Adipose tissue (tissue), 3 donors: ENCODE data around the gene SPEF1. TPM values are rescaled to one million over a fixed set of nuclear protein-coding genes. Genes with fewer than 3 reads are reported as not detected.

Experiments used
- H3K27ac ChIP-seq: one replicate; pipeline ENCODE4 v1.5.1; 2013; ENCODE audit warnings: low read depth, low read length
- WGBS, 3 donors: extraction: QIAGEN DNeasy Blood & Tissue Kit; methylation state at CpG; one replicate each; pipeline ENCODE4 v1.1.7; 2013; 5-methylcytosine and 5-hydroxymethylcytosine counted together
- polyA plus RNA-seq, 3 donors: library from polyadenylated mRNA; stranded (reverse); fragments of 200-250 nt; gene quantifications; one replicate each; pipeline ENCODE4 v1.2.3, GENCODE V29; 2013
- donor health status: healthy with polysubstance abuse.
- donor health status: Bipolar disorder and iron deficiency.
- donor health status: healthy.

Gene SPEF1
- polyA plus RNA-seq, 3 donors: 0.09 to 0.71 TPM; not detected in 1

DNA sequence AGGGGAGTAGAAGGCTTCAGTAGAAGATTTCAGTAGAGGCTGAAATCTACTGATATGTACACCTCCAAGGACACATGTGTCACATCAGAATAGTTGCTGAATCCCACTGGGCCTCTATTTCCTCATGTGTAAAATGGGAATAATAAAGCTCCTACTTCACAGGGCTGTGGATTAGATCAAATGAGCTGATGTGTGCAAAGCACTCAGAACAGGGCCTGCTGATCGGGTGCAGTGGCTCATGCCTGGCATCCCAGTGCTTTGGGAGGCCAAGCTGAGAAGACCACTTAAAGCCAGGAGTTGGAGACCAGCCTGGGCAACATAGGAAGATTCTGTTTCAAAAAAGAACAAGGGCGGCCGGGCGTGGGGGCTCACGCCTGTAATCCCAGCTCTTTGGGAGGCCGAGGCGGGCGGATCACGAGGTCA is 31.0 kb upstream of the SPEF1 start:
- peak overlapping the region; percentile 60 for H3K27ac ChIP-seq
- 86 to 97% (median 91%) methylated on average over 7 to 9 of the region's 9 CpGs for WGBS, 3 donors

- whole genome bisulfite sequencing, 3 donors: 3 to 5% (median 5%) methylated on average over 20 of the region's 20 CpGs
- peak overlapping the region; percentile 60 for H3K27ac ChIP-seq
Observed at GRCh38 chr20:3811467-3812258, 30.4 kb upstream of the SPEF1 start.

DNA sequence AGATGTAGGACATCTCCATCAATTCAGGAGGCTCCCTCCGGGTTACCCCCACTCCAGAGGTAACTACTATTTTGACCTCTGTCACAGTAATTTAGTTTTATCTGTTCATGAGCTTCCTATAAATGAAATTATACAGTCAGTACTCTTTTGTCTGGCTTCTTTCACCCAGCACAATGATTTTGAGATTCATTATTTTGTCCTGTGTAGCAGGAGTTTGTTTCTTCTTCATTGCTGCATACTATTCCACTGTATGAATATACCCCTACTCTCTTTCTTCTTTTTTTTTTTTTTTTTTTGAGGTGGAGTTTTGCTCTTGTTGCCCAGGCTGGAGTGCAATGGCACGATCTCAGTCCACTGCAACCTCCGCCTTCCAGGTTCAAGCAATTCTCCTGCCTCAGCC is 27.3 kb upstream of the SPEF1 start:
- WGBS, 3 donors: 85 to 89% (median 88%) methylated on average over 3 of the region's 3 CpGs

DNA sequence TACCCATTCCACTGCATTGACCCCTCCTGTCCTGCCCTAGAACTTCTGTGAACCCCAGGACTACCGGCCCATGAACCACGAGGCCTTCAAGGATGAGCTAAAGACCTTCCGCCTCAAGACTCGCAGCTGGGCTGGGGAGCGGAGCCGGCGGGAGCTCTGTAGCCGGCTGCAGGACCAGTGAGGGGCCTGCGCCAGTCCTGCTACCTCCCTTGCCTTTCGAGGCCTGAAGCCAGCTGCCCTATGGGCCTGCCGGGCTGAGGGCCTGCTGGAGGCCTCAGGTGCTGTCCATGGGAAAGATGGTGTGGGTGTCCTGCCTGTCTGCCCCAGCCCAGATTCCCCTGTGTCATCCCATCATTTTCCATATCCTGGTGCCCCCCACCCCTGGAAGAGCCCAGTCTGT is 23.5 kb upstream of the SPEF1 start:
- H3K27ac ChIP-seq: no peak overlapping the region
- 90 to 91% (median 91%) methylated on average over 11 of the region's 11 CpGs for WGBS, 3 donors

More for the DNA sequence above, 27.3 kb upstream of the SPEF1 start:
- H3K27ac ChIP-seq: no peak overlapping the region

DNA sequence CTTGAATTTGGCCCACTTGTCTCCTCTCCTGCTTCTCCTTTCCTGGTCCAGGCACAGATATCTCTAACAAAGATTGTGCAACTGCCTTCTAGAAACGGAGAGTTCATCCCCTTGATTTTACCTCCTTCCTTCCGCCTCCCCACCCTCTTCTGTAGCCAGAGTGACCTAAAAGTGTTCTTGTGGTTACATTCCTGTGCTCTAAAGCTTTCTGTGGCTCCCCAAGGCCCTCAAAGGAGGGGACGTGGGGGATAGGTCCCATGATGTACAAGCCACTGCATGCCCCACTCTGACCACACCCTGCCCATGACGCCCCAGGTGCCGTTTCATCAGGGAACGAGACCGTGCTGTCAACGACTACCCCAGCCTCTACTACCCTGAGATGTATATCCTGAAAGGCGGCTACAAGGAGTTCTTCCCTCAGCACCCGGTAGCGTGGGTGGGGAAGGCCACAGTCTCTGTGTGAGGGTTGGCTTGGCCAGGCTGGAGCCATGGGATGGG is 23.1 kb upstream of the SPEF1 start:
- WGBS, 3 donors: 75 to 89% (median 83%) methylated on average over 11 of the region's 11 CpGs
- H3K27ac ChIP-seq: no peak overlapping the region

DNA sequence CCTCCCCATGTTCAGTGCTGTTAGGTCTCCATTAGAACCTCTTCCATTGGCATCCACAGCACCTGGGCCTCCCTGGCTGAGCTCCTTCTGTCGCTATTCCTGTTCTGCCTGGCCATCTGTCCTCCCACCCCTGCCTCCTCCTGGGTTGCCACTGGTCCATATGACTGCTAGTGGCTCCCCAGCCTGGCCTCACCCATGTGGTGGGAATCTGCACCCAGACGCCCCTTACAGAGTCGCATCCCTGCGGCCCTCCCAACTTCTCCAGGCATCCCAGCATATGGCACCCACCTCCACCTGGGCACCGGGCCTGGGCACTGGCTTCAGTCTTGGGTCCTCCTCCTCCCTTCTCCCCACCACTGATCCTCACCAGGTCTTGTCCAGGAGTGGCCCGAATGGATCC is 22.6 kb upstream of the SPEF1 start:
- H3K27ac ChIP-seq: no peak overlapping the region
- 86 to 92% (median 91%) methylated on average over 6 of the region's 6 CpGs for WGBS, 3 donors

DNA sequence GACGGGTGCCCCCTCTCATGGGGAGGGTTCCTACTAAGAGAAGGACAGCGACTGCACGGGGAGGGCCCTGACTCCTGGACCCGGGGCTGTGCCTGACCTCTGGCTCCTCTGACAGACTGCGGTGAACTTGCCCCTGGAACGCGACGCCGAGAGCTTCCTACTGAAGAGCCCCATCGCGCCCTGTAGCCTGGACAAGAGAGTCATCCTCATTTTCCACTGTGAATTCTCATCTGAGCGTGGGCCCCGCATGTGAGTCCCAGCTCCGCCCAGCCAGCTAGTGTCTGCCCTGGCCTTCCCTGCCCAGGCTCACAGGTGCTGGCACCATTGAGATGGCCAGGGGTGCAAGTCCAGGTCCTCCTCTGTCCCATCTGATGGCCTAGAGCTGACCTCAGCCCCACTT is 22.0 kb upstream of the SPEF1 start:
- H3K27ac ChIP-seq: no peak overlapping the region
- WGBS, 3 donors: 92 to 95% (median 94%) methylated on average over 14 of the region's 14 CpGs

DNA sequence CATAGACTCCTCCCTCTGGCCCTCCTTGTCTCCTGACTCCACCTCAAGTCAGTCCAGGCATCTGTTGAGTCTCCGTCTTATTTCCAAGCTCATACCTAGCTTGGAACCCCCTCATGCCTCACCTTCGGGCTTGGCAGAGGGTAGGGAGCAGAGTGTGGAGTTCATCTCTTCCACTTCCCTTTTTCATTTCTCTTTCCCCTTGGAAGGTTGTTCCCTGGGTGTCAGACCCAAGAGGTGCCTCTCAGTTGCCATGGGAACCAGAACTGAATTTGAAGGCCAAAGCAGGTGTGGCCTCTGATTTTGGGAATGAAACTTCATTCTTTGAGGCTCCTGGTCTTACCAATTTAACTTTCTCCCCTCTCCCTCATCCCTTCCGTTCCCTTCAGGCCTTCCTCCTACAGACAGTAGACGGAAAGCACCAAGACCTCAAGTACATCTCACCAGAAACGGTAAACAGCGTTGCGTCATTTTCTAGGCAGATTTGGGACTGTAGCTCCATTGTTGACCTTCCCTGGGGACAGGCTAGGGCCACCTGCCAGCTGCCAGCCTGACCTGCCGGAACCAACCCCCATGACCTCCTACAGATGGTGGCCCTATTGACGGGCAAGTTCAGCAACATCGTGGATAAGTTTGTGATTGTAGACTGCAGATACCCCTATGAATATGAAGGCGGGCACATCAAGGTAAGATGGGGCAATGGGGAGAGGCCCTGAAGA is 21.4 kb upstream of the SPEF1 start:
- no peak overlapping the region for H3K27ac ChIP-seq
- WGBS, 3 donors: 80 to 85% (median 83%) methylated on average over 11 of the region's 11 CpGs

GRCh38 chr20:3801846-3802245 is 20.6 kb upstream of the SPEF1 start:
- 96 to 97% (median 96%) methylated on average over 13 of the region's 13 CpGs for WGBS, 3 donors
- H3K27ac ChIP-seq: no peak overlapping the region

DNA sequence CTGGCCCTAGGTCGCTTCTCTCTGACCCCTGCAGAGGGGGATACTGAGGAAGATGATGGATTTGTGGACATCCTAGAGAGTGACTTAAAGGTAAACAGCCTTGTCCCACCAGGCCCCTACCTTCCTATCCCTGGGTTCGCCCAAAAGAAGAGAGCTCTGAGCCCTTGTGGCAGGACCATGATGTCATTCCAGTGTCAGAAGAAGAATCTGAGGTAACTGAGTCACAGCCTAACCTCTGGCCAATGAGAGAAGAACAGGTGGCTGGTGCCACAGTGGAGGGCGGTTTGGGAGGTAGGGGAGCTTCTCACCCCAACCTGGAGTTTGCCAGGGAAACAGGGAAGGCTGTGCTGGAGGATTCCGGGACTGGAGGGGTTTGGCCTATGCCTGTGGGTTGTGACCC is 20.1 kb upstream of the SPEF1 start:
- 91 to 97% (median 96%) methylated on average over 4 of the region's 4 CpGs for WGBS, 3 donors
- H3K27ac ChIP-seq: no peak overlapping the region

DNA sequence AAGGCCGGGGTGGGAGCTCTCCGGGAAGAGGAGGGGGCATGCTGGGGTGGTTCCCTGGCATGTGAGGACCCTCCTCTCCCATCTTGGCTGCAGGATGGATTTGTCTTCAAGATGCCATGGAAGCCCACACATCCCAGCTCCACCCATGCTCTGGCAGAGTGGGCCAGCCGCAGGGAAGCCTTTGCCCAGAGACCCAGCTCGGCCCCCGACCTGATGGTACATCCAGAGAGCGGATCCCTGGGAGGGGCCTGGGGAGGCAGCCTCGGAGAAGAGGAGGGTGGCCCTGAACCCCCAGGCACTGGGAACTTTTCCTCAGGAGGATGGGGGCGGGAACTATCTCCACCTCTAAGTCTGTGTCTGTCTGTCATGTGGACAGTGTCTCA is 19.6 kb upstream of the SPEF1 start:
- H3K27ac ChIP-seq: no peak overlapping the region
- 89 to 97% (median 92%) methylated on average over 8 of the region's 8 CpGs for WGBS, 3 donors

DNA sequence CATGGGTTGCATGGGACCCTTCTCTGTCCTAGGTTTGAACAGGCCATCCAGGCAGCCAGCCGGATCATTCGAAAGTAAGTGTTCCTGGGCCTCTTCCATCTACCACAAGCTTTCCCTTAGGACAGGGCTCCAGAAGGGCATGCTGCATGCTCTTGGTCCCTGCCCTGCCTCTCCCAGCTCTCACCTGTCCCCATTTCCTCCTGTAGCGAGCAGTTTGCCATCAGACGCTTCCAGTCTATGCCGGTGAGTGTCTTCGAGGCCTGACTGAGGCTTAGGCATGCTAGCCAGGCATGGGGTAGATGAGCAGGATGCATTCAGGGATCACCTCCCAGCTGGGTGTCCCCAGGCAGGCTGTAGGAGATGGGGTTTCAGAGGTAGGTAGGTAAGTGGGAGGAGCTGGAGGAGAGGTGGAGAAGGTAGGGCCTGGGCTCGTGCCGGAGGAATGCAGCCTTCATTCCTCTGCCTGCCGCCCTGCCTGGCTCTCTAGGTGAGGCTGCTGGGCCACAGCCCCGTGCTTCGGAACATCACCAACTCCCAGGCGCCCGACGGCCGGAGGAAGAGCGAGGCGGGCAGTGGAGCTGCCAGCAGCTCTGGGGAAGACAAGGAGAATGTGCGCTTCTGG is 19.1 kb upstream of the SPEF1 start:
- no peak overlapping the region for H3K27ac ChIP-seq
- 88 to 95% (median 90%) methylated on average over 14 to 18 of the region's 18 CpGs for WGBS, 3 donors

DNA sequence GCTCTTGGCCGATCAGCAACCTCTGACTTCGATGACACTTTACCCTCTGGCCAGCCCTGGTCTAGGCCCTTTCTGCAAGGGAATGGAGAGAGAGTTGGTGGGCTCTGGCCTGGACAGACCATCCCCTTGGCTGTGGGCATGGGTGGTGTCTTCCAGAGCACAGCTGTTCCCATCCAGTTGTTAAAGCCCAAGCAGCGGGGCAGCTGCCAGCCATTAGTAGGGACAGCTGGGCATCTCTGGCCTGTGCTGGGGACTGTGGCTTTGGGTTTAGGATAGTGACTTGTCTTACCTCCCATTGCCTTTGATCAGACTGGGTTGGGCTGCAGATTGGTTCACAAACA is 17.6 kb upstream of the SPEF1 start:
- 88 to 96% (median 95%) methylated on average over 3 of the region's 3 CpGs for WGBS, 3 donors

GRCh38 chr20:3798373-3798768 is 17.1 kb upstream of the SPEF1 start:
- 78 to 84% (median 83%) methylated on average over 5 of the region's 5 CpGs for WGBS, 3 donors
- H3K27ac ChIP-seq: no peak overlapping the region

More for the DNA sequence above, 17.6 kb upstream of the SPEF1 start:
- H3K27ac ChIP-seq: no peak overlapping the region

- H3K27ac ChIP-seq: peak overlapping the region; percentile 9
- WGBS, 3 donors: 68 to 82% (median 71%) methylated on average over 19 of the region's 19 CpGs
Observed at GRCh38 chr20:3797592-3798372, 16.5 kb upstream of the SPEF1 start.

DNA sequence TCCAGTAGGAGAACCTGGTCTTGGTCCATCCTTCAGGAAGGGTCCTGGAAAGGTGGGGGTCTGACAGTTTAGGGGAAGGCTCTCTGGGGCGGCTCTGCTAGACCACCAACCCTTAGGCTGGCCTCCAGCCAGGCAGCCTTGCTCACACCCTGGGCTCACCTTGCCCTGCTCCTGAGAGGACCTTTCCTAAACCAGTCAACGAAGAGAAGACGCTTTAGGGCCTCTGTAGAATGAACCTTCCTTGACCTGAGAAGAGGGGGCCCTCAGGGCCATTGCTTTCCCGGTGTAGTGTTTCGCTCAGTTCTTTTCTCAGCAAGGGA is 15.9 kb upstream of the SPEF1 start:
- H3K27ac ChIP-seq: no peak overlapping the region
- 85 to 92% (median 86%) methylated on average over 5 of the region's 5 CpGs for WGBS, 3 donors

DNA sequence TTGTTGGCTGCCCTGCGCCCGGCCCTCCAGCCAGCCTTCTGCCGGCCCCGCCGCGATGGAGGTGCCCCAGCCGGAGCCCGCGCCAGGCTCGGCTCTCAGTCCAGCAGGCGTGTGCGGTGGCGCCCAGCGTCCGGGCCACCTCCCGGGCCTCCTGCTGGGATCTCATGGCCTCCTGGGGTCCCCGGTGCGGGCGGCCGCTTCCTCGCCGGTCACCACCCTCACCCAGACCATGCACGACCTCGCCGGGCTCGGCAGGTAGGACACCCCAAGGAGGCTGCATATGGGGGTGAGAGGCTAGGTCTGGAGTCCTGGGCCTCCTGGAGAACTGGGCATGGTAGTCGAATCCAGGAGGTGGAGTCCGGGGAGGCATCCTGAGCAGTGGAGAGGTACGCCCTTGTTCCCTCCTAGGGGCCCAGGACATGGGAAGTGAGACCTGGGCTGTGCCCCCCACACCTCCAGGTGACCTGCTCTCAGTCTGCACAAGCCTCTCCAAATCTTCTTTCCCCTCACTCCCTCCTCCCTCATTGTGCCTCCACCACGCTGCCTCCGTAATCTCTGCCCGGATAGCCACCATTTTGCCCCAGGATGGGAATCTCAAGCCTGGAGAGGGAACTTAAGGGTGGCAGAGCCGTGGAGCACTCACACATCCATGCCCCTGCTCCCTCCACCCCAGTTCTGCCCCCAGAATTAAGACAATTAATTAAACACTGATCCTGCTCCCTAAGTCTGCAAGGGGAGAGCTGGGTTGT is 15.4 kb upstream of the SPEF1 start:
- WGBS, 3 donors: 11 to 14% (median 14%) methylated on average over 31 to 33 of the region's 33 CpGs
- no peak overlapping the region for H3K27ac ChIP-seq
